OCI-LY1 (cell line): ENCODE results near the gene ITGAV.

ENCODE experiments used
- CTCF ChIP-seq: fragments of 200-600 bp; sonication (generic), shearing (Covaris generic); IDR thresholded peaks from 2 replicates; pipeline ENCODE4 v1.5.1; 2017; ENCODE audit warnings: mild to moderate bottlenecking, antibody characterized with exemption, low read length, moderate library complexity, mixed read lengths
- EZH2 ChIP-seq: fragments of 200-600 bp; sonication (generic), shearing (Covaris generic); IDR thresholded peaks from 2 replicates; pipeline ENCODE4 v1.8.0; 2017; ENCODE audit warnings: borderline replicate concordance, mixed run types, mild to moderate bottlenecking, antibody characterized with exemption, low read length, moderate library complexity, mixed read lengths

DNA sequence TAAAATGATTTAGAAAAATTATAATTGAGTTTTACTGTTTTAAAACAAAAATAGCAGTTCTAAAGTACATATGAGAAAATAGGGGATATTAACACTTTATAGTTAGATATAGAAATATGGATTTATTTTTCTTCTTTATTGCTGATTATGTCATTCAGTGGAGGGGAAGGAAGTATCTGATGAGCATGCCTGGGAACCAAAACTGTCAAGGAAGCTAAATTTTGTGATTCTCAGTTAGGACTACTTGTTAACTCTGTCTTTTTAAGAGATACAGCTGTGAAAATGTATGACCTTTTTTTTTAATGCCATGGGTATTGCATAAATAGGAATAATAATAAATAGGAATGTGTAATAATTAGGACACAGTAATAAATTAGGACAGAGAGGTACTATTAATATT is 44.8 kb downstream of the ITGAV start:
- no peak for TF ChIP-seq EZH2
- no peak for TF ChIP-seq CTCF
